K562 (cell line): ENCODE measurements around the gene SYNE1.

Experiments used
- KLF13 ChIP-seq: fragments of 450-650 bp; IDR thresholded peaks from 2 replicates; pipeline ENCODE4 v1.6.1; 2016; ENCODE audit warnings: missing genetic modification characterization, low read depth, mild to moderate bottlenecking, missing compliant biosample characterization, moderate library complexity, borderline replicate concordance
- ZNF121 ChIP-seq: sonication (generic); formaldehyde crosslinking; conservative IDR thresholded peaks from 2 replicates; pipeline ENCODE4 v1.8.0; 2022; ENCODE audit warnings: missing genetic modification reagents
- TF ChIP-seq, protein P1 (sequence below): sonication (generic); formaldehyde crosslinking; IDR thresholded peaks from 2 replicates; pipeline ENCODE4 v1.9.0; 2022; ENCODE audit warnings: mild to moderate bottlenecking, missing genetic modification reagents

DNA sequence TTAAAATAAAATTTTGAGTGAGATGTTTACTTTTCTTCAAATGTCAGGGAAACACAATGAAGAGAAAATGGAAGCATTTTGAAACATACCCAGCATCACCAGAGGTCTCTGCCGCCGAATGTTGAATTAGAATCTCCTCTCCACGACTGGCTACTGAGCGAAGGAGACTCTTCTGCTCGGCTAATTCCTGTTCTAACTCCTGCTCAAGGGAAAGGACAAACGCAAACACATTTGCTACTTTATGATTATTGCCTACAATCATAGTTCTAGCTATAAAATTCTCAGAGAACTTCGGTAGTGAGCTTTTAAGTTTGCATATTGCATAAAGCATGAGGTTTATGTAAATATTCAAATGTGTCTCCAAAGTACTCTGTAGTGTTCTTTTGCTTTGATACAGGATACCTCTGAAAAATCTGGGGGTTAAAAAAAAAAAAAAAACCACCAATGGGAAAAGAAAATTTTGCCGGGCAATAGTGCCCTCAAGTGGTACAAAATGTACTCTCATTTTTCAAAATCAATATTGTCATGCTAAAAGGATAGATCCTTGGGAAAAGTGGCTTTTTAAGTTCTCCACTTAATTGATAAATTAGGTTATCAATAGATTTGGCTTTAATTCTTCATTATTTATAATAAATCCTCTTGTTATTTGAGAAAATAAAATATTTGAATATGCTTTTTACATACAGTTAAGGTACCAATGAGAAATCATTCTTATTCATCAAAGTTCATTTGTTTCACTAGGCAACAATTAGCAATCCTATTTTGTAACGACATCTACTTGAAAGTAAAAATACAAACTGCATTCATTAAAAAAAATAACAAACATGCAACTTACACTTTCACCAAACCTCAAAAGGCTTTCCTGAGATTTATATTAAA is 369.0 kb downstream of the SYNE1 start:
- TF ChIP-seq KLF13 (tag): no peak
- TF ChIP-seq ZNF121: no peak
- TF ChIP-seq, protein P1, sequence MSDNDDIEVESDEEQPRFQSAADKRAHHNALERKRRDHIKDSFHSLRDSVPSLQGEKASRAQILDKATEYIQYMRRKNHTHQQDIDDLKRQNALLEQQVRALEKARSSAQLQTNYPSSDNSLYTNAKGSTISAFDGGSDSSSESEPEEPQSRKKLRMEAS (CRISPR knock-in tag): no peak
